ENCODE data around the gene AXIN2. TPM values are rescaled to one million over a fixed set of nuclear protein-coding genes. Genes with fewer than 3 reads are reported as not detected.
"Not testable (repeated sequence)": the region's sequence is repeated elsewhere in the genome, so short reads cannot be mapped to it uniquely, and the experiment has no call there.

AXIN2 gene
- total RNA-seq, 1 donor from 2014 or later, result 8.9 TPM

DNA sequence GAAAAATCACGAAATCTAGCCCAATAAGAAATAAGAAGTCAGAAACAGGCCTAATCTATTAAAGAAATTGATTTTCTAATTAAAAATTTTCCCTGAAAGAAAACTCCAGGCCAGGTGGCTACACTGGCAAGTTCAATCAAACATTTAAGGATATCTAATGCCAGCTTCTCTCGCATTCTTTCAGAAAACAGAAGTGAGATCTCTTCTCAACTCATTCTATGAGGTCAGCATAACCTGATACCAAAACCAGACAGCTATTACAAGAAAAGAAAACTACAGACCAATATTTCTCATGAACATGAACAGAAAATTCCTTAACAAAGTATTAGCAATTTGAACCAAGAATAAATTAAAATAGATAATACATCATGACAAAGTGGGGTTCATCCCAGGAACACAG lies 52.4 kb downstream of the AXIN2 start:
- Histone ChIP-seq H3K36me3 (ENCODE audit: insufficient read depth, low read length) (no peaks in the 10 kb centered on the region), H2AFZ (ENCODE audit: low read depth, low read length) (no peak overlapping the region), H3K4me2 (ENCODE audit: low read length) (no peak overlapping the region), H3K4me1 (ENCODE audit: insufficient read depth, low read length) (no peaks in the 10 kb centered on the region), H3K79me2 (ENCODE audit: insufficient read depth, low read length) (no peaks in the 10 kb centered on the region), H3K27ac (ENCODE audit: low read depth, low read length) (no peak overlapping the region), H3K4me3 (ENCODE audit: insufficient read depth, low read depth, low read length) (no peak overlapping the region), H3K9me3 (ENCODE audit: insufficient read depth, low read depth, low read length) (no peaks in the 10 kb centered on the region), H3K9ac (ENCODE audit: low read length) (no peak overlapping the region), H4K20me1 (ENCODE audit: insufficient read depth, low read length) (no peaks in the 10 kb centered on the region), H3K27me3 (ENCODE audit: insufficient read depth, low read length) (no peaks in the 10 kb centered on the region)
- Mint-ChIP-seq H3K4me3 (ENCODE audit: unreplicated experiment) (no peak overlapping the region), H3K27me3 (ENCODE audit: low read depth, unreplicated experiment) (peaks cover 3% of the 10 kb centered on the region), H3K36me3 (ENCODE audit: low read depth, unreplicated experiment) (no peaks in the 10 kb centered on the region), H3K27ac (ENCODE audit: unreplicated experiment) (no peak overlapping the region), H3K9me3 (ENCODE audit: unreplicated experiment) (peaks cover 5% of the 10 kb centered on the region), H3K4me1 (ENCODE audit: low read depth, unreplicated experiment) (peaks cover under 1% of the 10 kb centered on the region)
- no peak for TF ChIP-seq EZH2 (IDR thresholded peaks at IDR 0.05; ENCODE audit: insufficient read depth, low read length)
- TF ChIP-seq, protein P1, sequence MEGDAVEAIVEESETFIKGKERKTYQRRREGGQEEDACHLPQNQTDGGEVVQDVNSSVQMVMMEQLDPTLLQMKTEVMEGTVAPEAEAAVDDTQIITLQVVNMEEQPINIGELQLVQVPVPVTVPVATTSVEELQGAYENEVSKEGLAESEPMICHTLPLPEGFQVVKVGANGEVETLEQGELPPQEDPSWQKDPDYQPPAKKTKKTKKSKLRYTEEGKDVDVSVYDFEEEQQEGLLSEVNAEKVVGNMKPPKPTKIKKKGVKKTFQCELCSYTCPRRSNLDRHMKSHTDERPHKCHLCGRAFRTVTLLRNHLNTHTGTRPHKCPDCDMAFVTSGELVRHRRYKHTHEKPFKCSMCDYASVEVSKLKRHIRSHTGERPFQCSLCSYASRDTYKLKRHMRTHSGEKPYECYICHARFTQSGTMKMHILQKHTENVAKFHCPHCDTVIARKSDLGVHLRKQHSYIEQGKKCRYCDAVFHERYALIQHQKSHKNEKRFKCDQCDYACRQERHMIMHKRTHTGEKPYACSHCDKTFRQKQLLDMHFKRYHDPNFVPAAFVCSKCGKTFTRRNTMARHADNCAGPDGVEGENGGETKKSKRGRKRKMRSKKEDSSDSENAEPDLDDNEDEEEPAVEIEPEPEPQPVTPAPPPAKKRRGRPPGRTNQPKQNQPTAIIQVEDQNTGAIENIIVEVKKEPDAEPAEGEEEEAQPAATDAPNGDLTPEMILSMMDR (IDR thresholded peaks at IDR 0.05; ENCODE audit: insufficient read depth, low read depth, low read length), result no peak
- DNase-seq (ENCODE audit: low read depth) (no peak), FAIRE-seq (no peak)

DNA sequence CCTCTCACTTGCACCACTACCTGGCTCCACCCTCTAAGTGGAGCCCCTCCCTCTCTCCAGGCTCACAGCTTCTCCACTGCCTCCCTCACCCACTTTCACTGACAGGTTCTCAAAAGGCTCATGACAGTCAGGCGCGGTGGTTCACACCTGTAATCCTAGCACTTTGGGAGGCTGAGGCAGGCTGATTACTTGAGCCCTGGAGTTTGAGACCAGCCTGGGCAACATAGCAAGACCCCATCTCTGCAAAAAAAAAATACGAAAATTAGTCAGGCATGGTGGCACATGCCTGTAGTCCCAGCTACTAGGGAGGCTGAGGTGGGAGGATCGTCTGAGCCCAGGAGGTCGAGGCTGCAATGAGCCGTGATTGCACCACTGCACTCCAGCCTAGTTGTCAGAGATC lies 56.8 kb downstream of the AXIN2 start:
- H2AFZ ChIP-seq (ENCODE audit: low read depth, low read length); H3K27me3 Mint-ChIP-seq (ENCODE audit: low read depth, unreplicated experiment); H3K4me2 ChIP-seq (ENCODE audit: low read length); H3K27ac Mint-ChIP-seq (ENCODE audit: unreplicated experiment); H3K79me2 ChIP-seq (ENCODE audit: insufficient read depth, low read length); FAIRE-seq; H4K20me1 ChIP-seq (ENCODE audit: insufficient read depth, low read length); H3K9ac ChIP-seq (ENCODE audit: low read length); H3K27me3 ChIP-seq (ENCODE audit: insufficient read depth, low read length); H3K36me3 ChIP-seq (ENCODE audit: insufficient read depth, low read length); H3K4me3 Mint-ChIP-seq (ENCODE audit: unreplicated experiment); H3K9me3 ChIP-seq (ENCODE audit: insufficient read depth, low read depth, low read length); H3K4me1 Mint-ChIP-seq (ENCODE audit: low read depth, unreplicated experiment); H3K9me3 Mint-ChIP-seq (ENCODE audit: unreplicated experiment); H3K4me1 ChIP-seq (ENCODE audit: insufficient read depth, low read length); H3K36me3 Mint-ChIP-seq (ENCODE audit: low read depth, unreplicated experiment); H3K4me3 ChIP-seq (ENCODE audit: insufficient read depth, low read depth, low read length); DNase-seq (ENCODE audit: low read depth); H3K27ac ChIP-seq (ENCODE audit: low read depth, low read length): not testable (repeated sequence)

DNA sequence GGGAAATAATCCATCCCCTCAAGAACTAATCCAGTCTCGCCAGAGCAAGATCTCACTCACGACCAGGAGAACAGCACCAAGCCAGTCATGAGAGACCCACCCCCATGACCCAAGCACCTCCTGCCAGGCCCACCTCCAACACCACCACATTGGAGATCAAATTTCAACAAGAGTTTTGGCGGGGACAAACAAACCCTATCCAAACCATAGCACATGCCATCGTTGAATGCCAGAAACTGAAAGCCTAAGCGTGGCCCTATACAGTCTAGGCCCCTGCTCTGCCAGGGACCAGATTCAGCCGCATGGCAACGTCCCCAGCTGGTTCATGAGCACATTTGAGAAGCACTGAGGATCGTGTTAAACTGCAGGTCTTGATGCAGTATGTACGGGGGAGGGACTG lies 57.3 kb downstream of the AXIN2 start:
- Histone ChIP-seq H2AFZ (ENCODE audit: low read depth, low read length) (no peak overlapping the region), H3K9me3 (ENCODE audit: insufficient read depth, low read depth, low read length) (no peaks in the 10 kb centered on the region), H3K4me2 (ENCODE audit: low read length) (no peak overlapping the region), H3K27ac (ENCODE audit: low read depth, low read length) (no peak overlapping the region), H3K79me2 (ENCODE audit: insufficient read depth, low read length) (no peaks in the 10 kb centered on the region), H3K4me3 (ENCODE audit: insufficient read depth, low read depth, low read length) (no peak overlapping the region), H4K20me1 (ENCODE audit: insufficient read depth, low read length) (no peaks in the 10 kb centered on the region), H3K4me1 (ENCODE audit: insufficient read depth, low read length) (no peaks in the 10 kb centered on the region), H3K27me3 (ENCODE audit: insufficient read depth, low read length) (no peaks in the 10 kb centered on the region), H3K9ac (ENCODE audit: low read length) (no peak overlapping the region), H3K36me3 (ENCODE audit: insufficient read depth, low read length) (no peaks in the 10 kb centered on the region)
- Mint-ChIP-seq H3K36me3 (ENCODE audit: low read depth, unreplicated experiment) (no peaks in the 10 kb centered on the region), H3K27ac (ENCODE audit: unreplicated experiment) (no peak overlapping the region), H3K9me3 (ENCODE audit: unreplicated experiment) (peaks cover 2% of the 10 kb centered on the region), H3K4me1 (ENCODE audit: low read depth, unreplicated experiment) (no peaks in the 10 kb centered on the region), H3K27me3 (ENCODE audit: low read depth, unreplicated experiment) (peaks cover 6% of the 10 kb centered on the region), H3K4me3 (ENCODE audit: unreplicated experiment) (no peak overlapping the region)
- DNase-seq (ENCODE audit: low read depth) (no peak), FAIRE-seq (no peak)
- TF ChIP-seq, protein P1 (IDR thresholded peaks at IDR 0.05; ENCODE audit: insufficient read depth, low read depth, low read length), result no peak
- no peak for TF ChIP-seq EZH2 (IDR thresholded peaks at IDR 0.05; ENCODE audit: insufficient read depth, low read length)

Data from astrocyte (in vitro differentiated cells and primary cell).